ENCODE measurements around the gene ANP32E. TPM values are rescaled to one million over a fixed set of nuclear protein-coding genes. Genes with fewer than 3 reads are reported as not detected.

Gene ANP32E
- total and polyA plus RNA-seq, 2 of the 13 experiments (the other 11 are each of a cell fraction or from before 2014, with no cell fraction given), result 10.3 to 53.0 TPM

DNA sequence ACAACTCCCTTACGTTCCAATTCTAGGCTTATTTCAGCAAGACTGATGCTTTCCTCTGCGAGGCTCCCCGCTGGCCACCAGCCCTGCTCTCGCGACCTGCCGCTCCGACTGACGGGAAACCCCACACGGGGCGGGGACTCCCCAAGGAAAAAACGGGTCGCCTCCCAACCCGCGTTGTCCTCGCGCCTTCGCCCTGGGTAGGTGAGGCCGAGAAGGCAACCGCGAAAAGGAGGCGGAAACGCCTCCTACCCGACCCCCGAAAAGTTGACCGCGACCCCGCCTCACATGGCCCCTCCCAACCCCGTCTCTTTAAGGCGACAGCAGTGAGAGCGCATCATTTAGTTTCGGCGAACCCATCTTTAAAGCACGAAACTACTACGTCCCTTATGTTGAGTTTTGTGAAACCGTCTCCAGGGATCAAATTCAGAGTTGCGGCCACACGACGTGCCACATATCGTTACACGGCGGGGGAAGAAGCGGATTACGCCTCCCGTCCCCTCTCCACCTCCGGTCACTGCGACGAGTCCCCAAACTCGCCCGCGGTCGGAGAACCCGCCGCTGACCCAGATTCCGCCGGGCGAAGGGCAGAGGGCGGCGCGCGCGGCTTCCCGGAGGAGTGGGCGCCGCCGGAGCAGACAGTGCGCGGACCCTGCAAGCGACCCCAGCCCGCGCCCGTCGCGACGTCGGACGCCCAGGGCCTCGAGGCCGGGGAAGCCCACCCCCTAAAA, 1.2 kb downstream of the ANP32E start (continued):
- TF ChIP-seq TFDP2 (CRISPR knock-in tag; IDR thresholded peaks at IDR 0.05), result peak; percentile 64
- TF ChIP-seq, protein P1, sequence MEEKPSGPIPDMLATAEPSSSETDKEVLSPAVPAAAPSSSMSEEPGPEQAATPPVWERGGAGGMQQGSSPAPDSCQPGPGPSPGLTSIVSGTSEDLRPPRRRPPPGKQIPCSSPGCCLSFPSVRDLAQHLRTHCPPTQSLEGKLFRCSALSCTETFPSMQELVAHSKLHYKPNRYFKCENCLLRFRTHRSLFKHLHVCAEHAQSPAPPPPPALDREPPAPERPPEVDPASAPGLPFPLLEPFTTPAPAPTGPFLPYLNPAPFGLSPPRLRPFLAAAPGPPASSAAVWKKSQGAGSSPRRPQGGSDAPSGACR (CRISPR knock-in tag; IDR thresholded peaks at IDR 0.05), result no peak
- TF ChIP-seq, protein P2, sequence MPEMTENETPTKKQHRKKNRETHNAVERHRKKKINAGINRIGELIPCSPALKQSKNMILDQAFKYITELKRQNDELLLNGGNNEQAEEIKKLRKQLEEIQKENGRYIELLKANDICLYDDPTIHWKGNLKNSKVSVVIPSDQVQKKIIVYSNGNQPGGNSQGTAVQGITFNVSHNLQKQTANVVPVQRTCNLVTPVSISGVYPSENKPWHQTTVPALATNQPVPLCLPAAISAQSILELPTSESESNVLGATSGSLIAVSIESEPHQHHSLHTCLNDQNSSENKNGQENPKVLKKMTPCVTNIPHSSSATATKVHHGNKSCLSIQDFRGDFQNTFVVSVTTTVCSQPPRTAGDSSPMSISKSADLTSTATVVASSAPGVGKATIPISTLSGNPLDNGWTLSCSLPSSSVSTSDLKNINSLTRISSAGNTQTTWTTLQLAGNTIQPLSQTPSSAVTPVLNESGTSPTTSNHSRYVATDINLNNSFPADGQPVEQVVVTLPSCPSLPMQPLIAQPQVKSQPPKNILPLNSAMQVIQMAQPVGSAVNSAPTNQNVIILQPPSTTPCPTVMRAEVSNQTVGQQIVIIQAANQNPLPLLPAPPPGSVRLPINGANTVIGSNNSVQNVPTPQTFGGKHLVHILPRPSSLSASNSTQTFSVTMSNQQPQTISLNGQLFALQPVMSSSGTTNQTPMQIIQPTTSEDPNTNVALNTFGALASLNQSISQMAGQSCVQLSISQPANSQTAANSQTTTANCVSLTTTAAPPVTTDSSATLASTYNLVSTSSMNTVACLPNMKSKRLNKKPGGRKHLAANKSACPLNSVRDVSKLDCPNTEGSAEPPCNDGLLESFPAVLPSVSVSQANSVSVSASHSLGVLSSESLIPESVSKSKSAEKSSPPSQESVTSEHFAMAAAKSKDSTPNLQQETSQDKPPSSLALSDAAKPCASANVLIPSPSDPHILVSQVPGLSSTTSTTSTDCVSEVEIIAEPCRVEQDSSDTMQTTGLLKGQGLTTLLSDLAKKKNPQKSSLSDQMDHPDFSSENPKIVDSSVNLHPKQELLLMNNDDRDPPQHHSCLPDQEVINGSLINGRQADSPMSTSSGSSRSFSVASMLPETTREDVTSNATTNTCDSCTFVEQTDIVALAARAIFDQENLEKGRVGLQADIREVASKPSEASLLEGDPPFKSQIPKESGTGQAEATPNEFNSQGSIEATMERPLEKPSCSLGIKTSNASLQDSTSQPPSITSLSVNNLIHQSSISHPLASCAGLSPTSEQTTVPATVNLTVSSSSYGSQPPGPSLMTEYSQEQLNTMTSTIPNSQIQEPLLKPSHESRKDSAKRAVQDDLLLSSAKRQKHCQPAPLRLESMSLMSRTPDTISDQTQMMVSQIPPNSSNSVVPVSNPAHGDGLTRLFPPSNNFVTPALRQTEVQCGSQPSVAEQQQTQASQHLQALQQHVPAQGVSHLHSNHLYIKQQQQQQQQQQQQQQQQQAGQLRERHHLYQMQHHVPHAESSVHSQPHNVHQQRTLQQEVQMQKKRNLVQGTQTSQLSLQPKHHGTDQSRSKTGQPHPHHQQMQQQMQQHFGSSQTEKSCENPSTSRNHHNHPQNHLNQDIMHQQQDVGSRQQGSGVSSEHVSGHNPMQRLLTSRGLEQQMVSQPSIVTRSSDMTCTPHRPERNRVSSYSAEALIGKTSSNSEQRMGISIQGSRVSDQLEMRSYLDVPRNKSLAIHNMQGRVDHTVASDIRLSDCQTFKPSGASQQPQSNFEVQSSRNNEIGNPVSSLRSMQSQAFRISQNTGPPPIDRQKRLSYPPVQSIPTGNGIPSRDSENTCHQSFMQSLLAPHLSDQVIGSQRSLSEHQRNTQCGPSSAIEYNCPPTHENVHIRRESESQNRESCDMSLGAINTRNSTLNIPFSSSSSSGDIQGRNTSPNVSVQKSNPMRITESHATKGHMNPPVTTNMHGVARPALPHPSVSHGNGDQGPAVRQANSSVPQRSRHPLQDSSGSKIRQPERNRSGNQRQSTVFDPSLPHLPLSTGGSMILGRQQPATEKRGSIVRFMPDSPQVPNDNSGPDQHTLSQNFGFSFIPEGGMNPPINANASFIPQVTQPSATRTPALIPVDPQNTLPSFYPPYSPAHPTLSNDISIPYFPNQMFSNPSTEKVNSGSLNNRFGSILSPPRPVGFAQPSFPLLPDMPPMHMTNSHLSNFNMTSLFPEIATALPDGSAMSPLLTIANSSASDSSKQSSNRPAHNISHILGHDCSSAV (CRISPR knock-in tag; IDR thresholded peaks at IDR 0.05; ENCODE audit: borderline replicate concordance), result no peak
- TF ChIP-seq ZNF749 (CRISPR knock-in tag; IDR thresholded peaks at IDR 0.05; ENCODE audit: borderline replicate concordance), result no peak
- TF ChIP-seq, protein P3, sequence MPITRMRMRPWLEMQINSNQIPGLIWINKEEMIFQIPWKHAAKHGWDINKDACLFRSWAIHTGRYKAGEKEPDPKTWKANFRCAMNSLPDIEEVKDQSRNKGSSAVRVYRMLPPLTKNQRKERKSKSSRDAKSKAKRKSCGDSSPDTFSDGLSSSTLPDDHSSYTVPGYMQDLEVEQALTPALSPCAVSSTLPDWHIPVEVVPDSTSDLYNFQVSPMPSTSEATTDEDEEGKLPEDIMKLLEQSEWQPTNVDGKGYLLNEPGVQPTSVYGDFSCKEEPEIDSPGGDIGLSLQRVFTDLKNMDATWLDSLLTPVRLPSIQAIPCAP (CRISPR knock-in tag; IDR thresholded peaks at IDR 0.05; ENCODE audit: low read depth), result no peak
- no peak for TF ChIP-seq ZNF160 (CRISPR knock-in tag; IDR thresholded peaks at IDR 0.05)
- no peak for TF ChIP-seq ZFP90 (CRISPR knock-in tag; IDR thresholded peaks at IDR 0.05; ENCODE audit: borderline replicate concordance)
- no peak; the same call in 1 of the 2 replicates for TF ChIP-seq MTA1 (CRISPR knock-in tag; IDR thresholded peaks at IDR 0.05; ENCODE audit: borderline replicate concordance)
- no peak for TF ChIP-seq MTA3 (CRISPR knock-in tag; IDR thresholded peaks at IDR 0.05)
- no peak for TF ChIP-seq ZNF83 (CRISPR knock-in tag; IDR thresholded peaks at IDR 0.05; ENCODE audit: borderline replicate concordance)
- no peak for TF ChIP-seq KLF15 (CRISPR knock-in tag; IDR thresholded peaks at IDR 0.05; ENCODE audit: borderline replicate concordance)
- TF ChIP-seq MAFK (conservative IDR thresholded peaks at IDR 0.05 in 1 of 2, IDR thresholded peaks at IDR 0.05 in 1 of 2; ENCODE audit: low read length in 2 of 2), result no peak
- TF ChIP-seq ATF7-NPFF (CRISPR knock-in tag; IDR thresholded peaks at IDR 0.05; ENCODE audit: low read depth), result no peak; the same call in 1 of the 2 replicates
- TF ChIP-seq ZBTB2 (CRISPR knock-in tag; IDR thresholded peaks at IDR 0.05; ENCODE audit: low read depth), result no peak
- TF ChIP-seq ZNF644 (CRISPR knock-in tag; IDR thresholded peaks at IDR 0.05; ENCODE audit: low read depth), result no peak
